ENCODE measurements around the gene CARD9.
"Not testable (repeated sequence)": the region's sequence is repeated elsewhere in the genome, so short reads cannot be mapped to it uniquely, and the experiment has no call there.

Gene CARD9

GRCh38 chr9:136373300-136374182 is at the start of gene CARD9:
TSS of gene CARD9 (minus strand) at chr9:136373669. CDS start at chr9:136372078, 1,591 bp downstream.
- no peak for DNase-seq (ENCODE audit: low spot score)

- DNase-seq (ENCODE audit: low spot score): no peak
Observed at GRCh38 chr9:136422876-136423275, 49.4 kb upstream of the CARD9 start.

DNA sequence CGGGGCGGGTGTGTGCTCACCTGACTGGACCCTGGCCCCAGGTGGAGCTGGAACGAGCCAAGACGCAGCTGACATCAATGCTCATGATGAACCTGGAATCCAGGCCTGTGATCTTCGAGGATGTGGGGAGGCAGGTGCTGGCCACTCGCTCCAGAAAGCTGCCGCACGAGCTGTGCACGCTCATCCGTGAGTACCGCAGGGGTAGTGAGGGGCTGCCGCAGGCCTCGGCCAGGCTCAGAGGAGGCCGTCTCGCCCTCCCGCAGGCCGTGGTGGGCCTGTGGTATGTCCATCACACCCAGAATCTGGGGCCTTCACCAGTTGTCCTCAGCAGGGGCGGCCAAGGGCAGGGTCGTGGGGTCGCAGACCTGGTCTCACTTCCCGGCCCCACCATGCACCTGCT is 48.3 kb upstream of the CARD9 start:
- DNase-seq (ENCODE audit: low spot score): no peak

DNA sequence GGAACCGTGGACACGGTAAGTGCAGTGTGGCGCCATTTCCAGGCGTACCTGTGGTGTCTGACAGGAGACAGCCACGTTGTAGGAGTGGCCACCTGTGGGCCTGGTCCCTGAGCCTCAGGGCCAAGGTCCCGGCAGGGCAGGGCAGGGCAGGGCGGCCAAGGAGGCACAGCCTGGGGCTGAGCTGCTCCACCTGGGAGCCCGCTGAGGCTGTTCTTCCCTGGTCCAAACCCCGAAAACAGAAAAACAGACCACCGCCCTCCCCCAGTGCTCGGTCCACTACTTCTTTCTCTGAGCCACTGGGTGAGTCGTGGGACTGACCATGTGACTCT is 45.6 kb upstream of the CARD9 start:
- DNase-seq (ENCODE audit: low spot score): no peak

GRCh38 chr9:136418182-136419091 is 45.0 kb upstream of the CARD9 start:
- no peak for DNase-seq (ENCODE audit: low spot score)

- DNase-seq (ENCODE audit: low spot score): no peak
Observed at GRCh38 chr9:136416914-136417313, 43.4 kb upstream of the CARD9 start.

- no peak for DNase-seq (ENCODE audit: low spot score)
Observed at GRCh38 chr9:136416427-136416826, 43.0 kb upstream of the CARD9 start.

DNA sequence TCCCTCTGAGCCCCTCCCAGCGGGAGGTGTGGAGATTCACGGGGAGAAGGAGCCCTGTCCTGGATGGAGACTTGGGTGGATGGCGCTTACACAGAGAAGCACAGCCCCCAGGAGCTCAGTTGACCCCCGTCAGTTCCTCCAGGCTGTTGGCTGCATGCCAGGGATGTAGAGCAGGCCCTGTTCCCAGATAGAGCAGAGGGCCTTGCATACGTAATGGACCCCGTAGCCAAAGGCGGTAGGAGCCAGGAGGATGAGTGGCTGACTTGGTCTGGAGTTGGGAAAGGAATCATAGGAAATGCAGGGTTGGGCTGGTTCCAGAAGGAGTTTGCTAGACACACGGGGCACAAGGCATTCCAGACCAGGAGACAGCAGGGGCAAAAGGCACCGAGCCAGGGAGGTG is 39.5 kb upstream of the CARD9 start:
- DNase-seq (ENCODE audit: low spot score): no peak

DNA sequence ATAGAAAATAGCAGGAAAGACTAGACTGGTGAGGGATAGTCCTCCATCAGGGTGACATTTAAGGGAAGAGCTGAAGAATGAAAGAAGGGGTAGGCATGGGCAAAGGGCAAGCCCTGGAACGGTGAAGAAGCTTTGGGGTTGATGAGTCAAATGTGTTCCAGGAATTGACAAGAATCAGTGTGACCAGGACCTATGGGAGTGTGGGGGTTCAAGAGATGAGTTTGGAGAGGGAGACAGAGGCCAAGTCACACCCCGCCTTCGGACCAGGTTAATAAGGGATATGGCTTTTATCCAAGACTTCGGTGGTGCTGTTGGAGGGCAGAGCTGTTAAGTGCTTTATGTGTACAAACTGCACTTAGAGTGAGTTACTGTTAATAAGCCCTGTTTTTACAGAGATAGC is 37.9 kb upstream of the CARD9 start:
- DNase-seq (ENCODE audit: low spot score): no peak

DNA sequence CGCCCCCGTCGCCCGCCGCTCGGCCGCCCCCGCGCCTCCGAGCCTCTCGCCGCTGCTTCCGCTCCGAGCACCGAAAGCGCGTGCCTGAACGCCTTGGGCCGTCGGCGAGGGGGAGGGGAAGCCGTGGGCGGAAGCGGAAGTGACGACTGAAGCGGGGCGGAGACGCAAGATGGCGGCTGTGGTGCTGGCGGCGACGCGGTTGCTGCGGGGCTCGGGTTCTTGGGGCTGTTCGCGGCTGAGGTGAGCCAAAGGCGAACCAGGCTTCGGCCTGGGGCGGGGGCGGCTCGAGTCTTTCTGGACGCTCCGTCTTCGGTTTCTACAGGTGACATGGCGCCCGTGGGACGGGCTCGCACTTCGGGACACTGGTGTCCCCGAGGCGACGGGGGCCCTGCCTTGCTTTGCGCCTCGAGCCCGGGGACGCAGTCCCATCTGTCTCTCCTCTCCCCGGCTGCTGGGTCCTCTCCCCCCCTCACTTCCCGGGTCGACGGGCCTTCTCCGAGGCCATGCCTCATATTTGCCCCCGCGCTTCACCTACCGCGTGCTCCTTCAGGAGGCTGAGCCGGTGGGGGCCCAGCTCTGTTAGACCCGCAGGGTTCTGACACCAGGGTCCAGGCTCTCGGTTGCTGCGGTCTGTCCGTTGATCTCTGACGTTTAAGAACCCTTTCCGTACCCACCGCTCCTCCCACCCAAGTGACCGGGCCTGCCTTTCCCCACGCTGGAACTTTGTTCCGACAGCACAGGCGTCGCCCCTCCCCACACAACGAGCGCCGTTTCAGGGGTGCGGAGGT is 37.2 kb upstream of the CARD9 start, which contains the start of the genes ENTR1 and PMPCA:
ENTR1 (minus strand) TSS at position 115 of the 788 bp plus-strand sequence. CDS start 217 bp downstream, outside the sequence.
PMPCA (plus strand) TSS at position 159 of the 788 bp plus-strand sequence; CDS start at position 170, 11 bp downstream.
- peak; percentile 92 for DNase-seq (ENCODE audit: low spot score)

- peak; percentile 28 for DNase-seq (ENCODE audit: low spot score)
Observed at GRCh38 chr9:136409557-136410455, 36.3 kb upstream of the CARD9 start.

GRCh38 chr9:136407911-136408310 is 34.4 kb upstream of the CARD9 start:
- DNase-seq (ENCODE audit: low spot score): peak; percentile 16

- DNase-seq (ENCODE audit: low spot score): not testable (repeated sequence)
Observed at GRCh38 chr9:136407061-136407460, 33.6 kb upstream of the CARD9 start.

- not testable (repeated sequence) for DNase-seq (ENCODE audit: low spot score)
Observed at GRCh38 chr9:136405904-136406303, 32.4 kb upstream of the CARD9 start.

- no peak for DNase-seq (ENCODE audit: low spot score)
Observed at GRCh38 chr9:136405481-136405880, 32.0 kb upstream of the CARD9 start.

DNA sequence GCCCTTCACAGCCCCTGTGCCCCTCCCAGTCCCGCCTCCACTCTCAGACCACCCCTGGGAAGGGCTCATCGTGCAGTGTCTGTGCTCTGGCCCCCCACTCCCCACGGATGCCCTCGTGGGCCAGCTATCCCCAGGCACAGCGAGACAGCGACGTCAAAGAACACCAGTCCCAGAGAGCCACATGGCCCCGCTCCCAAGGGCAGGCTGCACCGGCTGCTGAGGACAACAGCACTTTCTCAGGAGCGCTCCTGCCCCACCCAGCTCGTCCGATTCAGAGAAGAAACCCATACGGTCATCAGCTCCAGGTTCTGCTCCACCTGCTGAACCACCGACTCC is 31.3 kb upstream of the CARD9 start:
- DNase-seq (ENCODE audit: low spot score): no peak

- DNase-seq (ENCODE audit: low spot score): peak; percentile 47
Observed at GRCh38 chr9:136403915-136404800, 30.7 kb upstream of the CARD9 start.

GRCh38 chr9:136403538-136403914 is 30.1 kb upstream of the CARD9 start:
- peak; percentile 89 for DNase-seq (ENCODE audit: low spot score)

GRCh38 chr9:136402067-136402466 is 28.6 kb upstream of the CARD9 start:
- DNase-seq (ENCODE audit: low spot score): no peak

Measured in CD4-positive, alpha-beta T cell treated with Interleukin-2 at 100 ng/mL for 4 hours (primary cell).